OCI-LY3 (cell line): Measurements from ENCODE around the gene LIN7B.

Experiments
- H2AFZ ChIP-seq: fragments of 200-600, 300-600 bp; shearing (Covaris generic); 2 replicates; pipeline ENCODE4 v1.6.0; 2014; ENCODE audit warnings: antibody characterized with exemption, low read depth, low read length
- H3K27ac ChIP-seq: fragments of 200-600, 300-600 bp; sonication (generic); 2 replicates; pipeline ENCODE4 v1.5.1; 2014; ENCODE audit warnings: mild to moderate bottlenecking, low read length, moderate library complexity, mixed read lengths
- H3K27me3 ChIP-seq: fragments of 200-600, 300-600 bp; sonication (generic); 2 replicates; pipeline ENCODE4 v1.6.1; 2014; ENCODE audit warnings: low read depth, low read length, mixed read lengths
- H3K36me3 ChIP-seq: fragments of 200-600, 300-600 bp; sonication (generic); replicated peaks from 2 replicates; pipeline ENCODE3; 2014; ENCODE audit warnings: low read depth, low read length, mixed read lengths
- H3K4me1 ChIP-seq: fragments of 300-600, 200-600 bp; sonication (generic); 2 replicates; pipeline ENCODE4 v1.6.1; 2014; ENCODE audit warnings: low read length, mixed read lengths
- H3K4me2 ChIP-seq: fragments of 200-600, 300-600 bp; sonication (generic); 2 replicates; pipeline ENCODE4 v1.6.1; 2014; ENCODE audit warnings: low read length, mixed read lengths
- H3K4me3 ChIP-seq: fragments of 300-600, 200-600 bp; sonication (generic); 2 replicates; pipeline ENCODE4 v1.5.1; 2014; ENCODE audit warnings: antibody characterized with exemption, mild to moderate bottlenecking, low read length, moderate library complexity
- H3K79me2 ChIP-seq: fragments of 300-600, 200-600 bp; shearing (Covaris generic); 2 replicates; pipeline ENCODE4 v1.6.1; 2014; ENCODE audit warnings: mild to moderate bottlenecking, low read length, mixed read lengths
- H3K9ac ChIP-seq: fragments of 300-600, 200-600 bp; shearing (Covaris generic); 2 replicates; pipeline ENCODE4 v1.6.0; 2014; ENCODE audit warnings: mild to moderate bottlenecking, low read length, moderate library complexity
- H3K9me3 ChIP-seq: fragments of 200-600, 300-600 bp; shearing (Covaris generic); 2 replicates; pipeline ENCODE4 v1.6.1; 2014; ENCODE audit warnings: low read length, mixed read lengths; ENCODE audit not compliant: insufficient read depth
- H4K20me1 ChIP-seq: fragments of 200-600, 300-600 bp; sonication (generic); 2 replicates; pipeline ENCODE4 v1.6.1; 2016; ENCODE audit warnings: low read length, mixed read lengths; ENCODE audit not compliant: insufficient read depth
- EZH2phosphoT487 ChIP-seq: fragments of 200-600 bp; shearing (Covaris generic); IDR thresholded peaks from 2 replicates; pipeline ENCODE4 v1.6.1; 2018; ENCODE audit warnings: antibody characterized with exemption, mixed run types, low read depth
- TF ChIP-seq, protein P1 (sequence below): fragments of 200-600, 300-600 bp; sonication (generic); IDR thresholded peaks from 2 replicates; pipeline ENCODE4 v1.5.1; 2014; ENCODE audit warnings: antibody characterized with exemption, low read length, low read depth

The LIN7B gene

DNA sequence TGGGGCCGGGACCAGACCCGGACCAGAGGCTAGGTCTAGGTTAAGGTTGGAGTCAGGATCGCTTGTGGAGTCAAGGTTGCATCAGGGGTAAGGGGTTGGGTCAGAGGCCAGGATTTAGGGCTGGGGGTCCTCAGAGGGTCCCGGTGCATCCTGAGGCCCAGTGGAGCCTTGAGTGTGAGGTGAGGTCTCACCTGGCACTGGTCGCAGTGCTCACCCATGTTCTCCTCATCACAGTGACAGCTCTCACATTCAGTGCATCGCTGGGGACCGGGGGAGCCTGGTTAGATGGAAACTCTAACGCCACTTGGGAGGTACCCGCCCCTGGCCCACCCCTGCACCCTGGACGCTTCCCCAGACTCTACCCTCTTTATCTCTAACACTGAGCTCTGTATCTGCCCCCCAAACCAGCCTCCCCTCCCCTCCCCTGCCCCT is 38.0 kb downstream of the LIN7B start:
- Histone ChIP-seq H2AFZ (no peak overlapping the region), H3K79me2 (no peaks in the 10 kb centered on the region), H3K36me3 (no peaks in the 10 kb centered on the region), H3K4me3 (peak overlapping the region; percentile 83), H4K20me1 (no peaks in the 10 kb centered on the region), H3K27ac (0 out of 2 replicates have a peak overlapping the region, but pooled peaks have one; percentile 74), H3K27me3 (peaks cover 7% of the 10 kb centered on the region; the same call in 1 of the 2 replicates), H3K9me3 (no peaks in the 10 kb centered on the region), H3K9ac (no peak overlapping the region), H3K4me2 (peak overlapping the region; percentile 88), H3K4me1 (peaks cover 19% of the 10 kb centered on the region)
- TF ChIP-seq, protein P1, sequence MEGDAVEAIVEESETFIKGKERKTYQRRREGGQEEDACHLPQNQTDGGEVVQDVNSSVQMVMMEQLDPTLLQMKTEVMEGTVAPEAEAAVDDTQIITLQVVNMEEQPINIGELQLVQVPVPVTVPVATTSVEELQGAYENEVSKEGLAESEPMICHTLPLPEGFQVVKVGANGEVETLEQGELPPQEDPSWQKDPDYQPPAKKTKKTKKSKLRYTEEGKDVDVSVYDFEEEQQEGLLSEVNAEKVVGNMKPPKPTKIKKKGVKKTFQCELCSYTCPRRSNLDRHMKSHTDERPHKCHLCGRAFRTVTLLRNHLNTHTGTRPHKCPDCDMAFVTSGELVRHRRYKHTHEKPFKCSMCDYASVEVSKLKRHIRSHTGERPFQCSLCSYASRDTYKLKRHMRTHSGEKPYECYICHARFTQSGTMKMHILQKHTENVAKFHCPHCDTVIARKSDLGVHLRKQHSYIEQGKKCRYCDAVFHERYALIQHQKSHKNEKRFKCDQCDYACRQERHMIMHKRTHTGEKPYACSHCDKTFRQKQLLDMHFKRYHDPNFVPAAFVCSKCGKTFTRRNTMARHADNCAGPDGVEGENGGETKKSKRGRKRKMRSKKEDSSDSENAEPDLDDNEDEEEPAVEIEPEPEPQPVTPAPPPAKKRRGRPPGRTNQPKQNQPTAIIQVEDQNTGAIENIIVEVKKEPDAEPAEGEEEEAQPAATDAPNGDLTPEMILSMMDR, result no peak
- TF ChIP-seq EZH2phosphoT487, result no peak

DNA sequence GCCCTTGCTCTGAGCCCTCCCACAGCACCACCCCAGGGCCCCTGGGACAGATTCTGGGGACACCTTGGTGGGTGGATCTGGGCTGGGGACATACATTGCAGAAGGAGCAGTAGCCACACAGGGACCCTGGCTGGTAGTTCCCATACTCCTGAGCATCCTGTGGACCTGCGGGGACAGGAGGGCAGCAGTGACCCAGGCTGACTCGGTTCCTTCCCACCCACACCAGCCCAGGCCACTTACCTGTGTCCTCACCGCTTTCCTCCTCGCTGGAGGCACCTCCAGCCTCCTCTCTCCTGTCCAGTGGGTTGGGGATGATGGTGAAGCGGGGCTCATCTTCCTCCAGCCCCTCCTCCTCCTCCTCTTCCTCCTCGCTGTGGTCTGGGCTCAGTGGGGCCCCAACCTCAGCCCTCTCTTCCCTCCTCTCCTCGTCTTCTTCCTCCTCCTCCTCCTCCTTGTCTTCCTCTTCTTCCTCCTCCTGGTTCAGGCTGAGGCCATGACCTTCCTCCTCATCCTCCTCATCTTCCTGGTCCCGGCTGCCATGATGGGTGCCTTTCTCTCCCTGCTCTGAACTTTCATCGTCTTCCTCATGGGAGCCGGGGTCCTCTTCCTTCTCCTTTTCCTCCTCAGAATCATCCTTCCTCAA is 39.1 kb downstream of the LIN7B start:
- Histone ChIP-seq H4K20me1 (no peaks in the 10 kb centered on the region), H3K27ac (no peak overlapping the region), H3K9ac (no peak overlapping the region), H3K9me3 (no peaks in the 10 kb centered on the region), H3K4me1 (peaks cover 19% of the 10 kb centered on the region), H3K79me2 (no peaks in the 10 kb centered on the region), H2AFZ (no peak overlapping the region), H3K4me3 (no peak overlapping the region), H3K36me3 (no peaks in the 10 kb centered on the region), H3K27me3 (peaks cover 7% of the 10 kb centered on the region; the same call in 1 of the 2 replicates), H3K4me2 (no peak overlapping the region)
- TF ChIP-seq, protein P1, result no peak
- TF ChIP-seq EZH2phosphoT487, result no peak

DNA sequence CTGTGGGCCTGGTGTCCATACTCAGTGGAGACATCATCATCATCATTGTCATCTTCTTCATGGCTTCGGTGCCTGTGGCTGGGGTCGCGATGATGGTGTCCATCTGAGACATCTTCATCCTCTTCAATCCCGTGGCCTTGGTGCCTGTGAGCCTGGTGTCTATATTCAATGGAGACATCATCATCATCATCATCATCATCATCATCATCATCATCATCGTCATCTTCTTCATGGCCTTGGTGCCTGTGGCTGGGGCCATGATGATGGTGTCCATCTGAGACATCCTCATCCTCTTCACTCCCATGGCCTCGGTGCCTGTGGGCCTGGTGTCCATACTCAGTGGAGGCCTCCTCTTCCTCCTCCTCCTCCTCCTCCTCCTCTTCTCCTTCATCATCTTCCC is 40.1 kb downstream of the LIN7B start:
- H2AFZ ChIP-seq, result no peak overlapping the region
- H4K20me1 ChIP-seq, result no peaks in the 10 kb centered on the region
- no peak overlapping the region for H3K4me2 ChIP-seq
- no peaks in the 10 kb centered on the region for H3K36me3 ChIP-seq
- peaks cover 18% of the 10 kb centered on the region for H3K4me1 ChIP-seq
- no peak for TF ChIP-seq EZH2phosphoT487
- TF ChIP-seq, protein P1, result no peak
- H3K4me3 ChIP-seq, result no peak overlapping the region
- H3K9me3 ChIP-seq, result no peaks in the 10 kb centered on the region
- no peak overlapping the region for H3K9ac ChIP-seq
- H3K27ac ChIP-seq, result no peak overlapping the region
- no peaks in the 10 kb centered on the region for H3K79me2 ChIP-seq
- peaks cover 7% of the 10 kb centered on the region; the same call in 1 of the 2 replicates for H3K27me3 ChIP-seq

DNA sequence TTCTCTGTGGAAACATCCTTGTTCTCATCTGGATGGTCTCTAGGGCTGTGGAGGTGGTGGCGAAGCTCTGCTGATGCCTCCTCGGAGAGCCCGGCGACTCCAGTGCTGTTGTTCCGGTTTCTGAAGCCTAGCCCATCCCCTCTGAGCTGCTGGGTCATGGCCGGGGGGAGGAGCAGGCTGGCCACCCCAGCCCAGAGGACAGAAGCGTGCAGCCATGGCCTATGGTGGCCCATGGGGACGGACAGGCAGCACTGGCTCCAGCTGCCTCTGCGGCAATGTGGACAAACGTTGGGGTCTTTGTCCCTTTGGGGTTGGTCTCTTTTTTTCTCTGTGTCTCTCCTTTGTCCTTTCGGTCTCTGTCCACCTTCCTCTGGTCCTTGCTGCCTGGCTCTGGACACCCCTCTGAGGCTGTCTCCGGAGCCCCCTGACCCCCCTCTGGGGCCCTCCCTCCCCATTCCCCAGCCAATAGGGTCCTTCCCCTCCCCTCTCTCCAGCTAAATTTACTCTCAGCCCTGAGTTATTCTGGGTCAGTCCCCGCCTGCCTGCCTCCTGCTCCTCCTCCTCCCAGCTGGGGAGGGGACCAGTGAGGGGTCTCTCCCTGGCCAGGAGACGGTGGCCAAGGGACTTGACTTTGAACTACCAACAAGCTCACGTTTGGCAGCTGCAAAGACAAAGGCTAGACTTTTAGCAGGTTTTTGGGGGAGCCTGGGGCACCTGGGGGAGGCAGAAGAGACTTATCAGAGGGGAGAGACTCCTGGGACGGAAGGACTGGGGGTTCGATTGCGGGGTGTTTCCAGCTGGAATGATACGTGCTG is 41.0 kb downstream of the LIN7B start, which contains the start of gene HRC:
Gene HRC (minus strand): TSS at position 392 of the 815 bp plus-strand sequence. CDS start 159 bp downstream, at position 233.
- H3K9me3 ChIP-seq, result no peaks in the 10 kb centered on the region
- H3K27ac ChIP-seq, result no peak within 1 kb of the TSS
- H3K27me3 ChIP-seq, result peaks cover 7% of the 10 kb centered on the region; the same call in 1 of the 2 replicates
- TF ChIP-seq EZH2phosphoT487, result no peak
- TF ChIP-seq, protein P1, result no peak
- H3K9ac ChIP-seq, result no peak within 1 kb of the TSS
- no peak within 1 kb of the TSS for H3K4me2 ChIP-seq
- H3K4me1 ChIP-seq, result peaks cover 12% of the 10 kb centered on the region
- no peak within 1 kb of the TSS for H3K4me3 ChIP-seq
- no peaks in the 10 kb centered on the region for H3K36me3 ChIP-seq
- no peaks in the 10 kb centered on the region for H4K20me1 ChIP-seq
- no peak within 1 kb of the TSS for H2AFZ ChIP-seq
- no peaks in the 10 kb centered on the region for H3K79me2 ChIP-seq
